Measurements from ENCODE around the gene PLAAT5. TPM values are rescaled to one million over a fixed set of nuclear protein-coding genes. Genes with fewer than 3 reads are reported as not detected.

The PLAAT5 gene
- polyA plus RNA-seq, 1 experiment, result not detected

DNA sequence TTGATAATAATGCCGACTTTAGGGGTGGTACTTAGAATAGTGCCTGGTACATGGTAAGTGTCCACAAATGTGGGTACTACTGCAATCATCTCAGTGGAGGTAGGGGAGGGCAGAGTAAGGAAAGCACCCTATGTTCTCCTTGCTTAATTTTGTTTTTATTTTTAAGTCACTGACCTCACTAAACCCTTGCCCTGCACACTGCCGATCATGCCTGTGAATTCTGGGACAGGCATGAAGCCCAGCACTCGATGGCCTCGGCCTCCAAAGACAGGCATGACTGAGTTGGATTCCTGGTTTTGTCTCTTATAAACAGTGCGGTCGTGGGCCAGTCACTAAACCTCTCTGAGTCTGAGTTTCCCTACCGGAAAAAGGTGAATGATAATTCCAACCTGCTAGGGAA lies 21.8 kb upstream of the PLAAT5 start:
- POLR2A ChIA-PET, result no interaction called here
- no peak overlapping the region for H3K27ac ChIP-seq (ENCODE audit: low read depth, low read length)
- TF ChIP-seq, protein P1, sequence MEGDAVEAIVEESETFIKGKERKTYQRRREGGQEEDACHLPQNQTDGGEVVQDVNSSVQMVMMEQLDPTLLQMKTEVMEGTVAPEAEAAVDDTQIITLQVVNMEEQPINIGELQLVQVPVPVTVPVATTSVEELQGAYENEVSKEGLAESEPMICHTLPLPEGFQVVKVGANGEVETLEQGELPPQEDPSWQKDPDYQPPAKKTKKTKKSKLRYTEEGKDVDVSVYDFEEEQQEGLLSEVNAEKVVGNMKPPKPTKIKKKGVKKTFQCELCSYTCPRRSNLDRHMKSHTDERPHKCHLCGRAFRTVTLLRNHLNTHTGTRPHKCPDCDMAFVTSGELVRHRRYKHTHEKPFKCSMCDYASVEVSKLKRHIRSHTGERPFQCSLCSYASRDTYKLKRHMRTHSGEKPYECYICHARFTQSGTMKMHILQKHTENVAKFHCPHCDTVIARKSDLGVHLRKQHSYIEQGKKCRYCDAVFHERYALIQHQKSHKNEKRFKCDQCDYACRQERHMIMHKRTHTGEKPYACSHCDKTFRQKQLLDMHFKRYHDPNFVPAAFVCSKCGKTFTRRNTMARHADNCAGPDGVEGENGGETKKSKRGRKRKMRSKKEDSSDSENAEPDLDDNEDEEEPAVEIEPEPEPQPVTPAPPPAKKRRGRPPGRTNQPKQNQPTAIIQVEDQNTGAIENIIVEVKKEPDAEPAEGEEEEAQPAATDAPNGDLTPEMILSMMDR (IDR thresholded peaks at IDR 0.05; ENCODE audit: low read depth, low read length), result no peak
- no peaks in the 10 kb centered on the region; the same call in 1 of the 2 replicates for H3K9me3 ChIP-seq (ENCODE audit: control insufficient read depth, insufficient read depth, low read length)
- CTCF ChIA-PET, result no interaction called here
- H3K4me3 ChIP-seq (ENCODE audit: low read depth, low read length), result no peak overlapping the region
- H3K27me3 ChIP-seq (ENCODE audit: control insufficient read depth, insufficient read depth, low read length), result no peaks in the 10 kb centered on the region
- DNase-seq (ENCODE audit: low read depth, low spot score), result no peak

DNA sequence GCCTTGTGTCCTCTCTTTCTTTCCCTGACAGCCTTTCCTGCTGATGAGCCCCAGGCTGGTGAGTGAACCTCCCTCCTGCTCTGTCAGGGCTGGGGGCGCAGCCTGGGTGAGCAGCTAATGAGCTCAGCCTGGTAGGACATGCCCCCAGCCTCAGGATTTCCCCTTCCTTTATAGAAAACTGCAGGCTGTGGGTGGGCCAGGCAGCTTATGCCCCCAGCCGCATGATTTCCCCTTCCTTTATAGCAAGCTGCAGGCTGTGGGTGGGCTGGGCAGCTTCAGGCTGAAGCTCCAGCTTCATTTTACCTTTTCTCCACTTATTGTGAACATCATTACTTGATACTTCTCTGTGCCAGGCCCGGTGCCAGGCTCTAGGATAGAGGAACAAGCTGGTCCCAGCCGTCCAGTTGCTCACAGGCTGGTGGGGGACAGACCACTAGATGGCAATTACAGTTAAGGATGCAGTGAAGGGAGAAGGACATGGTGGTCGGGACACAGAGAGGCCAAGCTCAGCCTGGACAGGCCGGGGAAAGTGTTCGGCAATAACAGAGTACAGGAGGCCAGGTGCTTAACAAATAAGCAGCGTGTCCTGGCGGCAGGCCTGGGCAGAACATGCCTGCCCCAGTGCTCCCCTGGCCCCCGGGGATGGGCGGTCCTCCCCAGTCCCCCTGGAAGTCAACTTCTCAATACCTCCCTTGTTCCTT lies 20.2 kb upstream of the PLAAT5 start:
- TF ChIP-seq, protein P1 (IDR thresholded peaks at IDR 0.05; ENCODE audit: low read depth, low read length), result no peak
- ChIA-PET CTCF (interaction anchor here (0.9 to 1.4 kb wide), 2 partner anchors 25 to 32 kb away, joined by 3 to 4 read pairs; no protein-coding TSS in a partner anchor), POLR2A (no interaction called here)
- Histone ChIP-seq H3K27ac (ENCODE audit: low read depth, low read length) (no peak overlapping the region), H3K4me3 (ENCODE audit: low read depth, low read length) (no peak overlapping the region), H3K9me3 (ENCODE audit: control insufficient read depth, insufficient read depth, low read length) (no peaks in the 10 kb centered on the region; the same call in 1 of the 2 replicates), H3K27me3 (ENCODE audit: control insufficient read depth, insufficient read depth, low read length) (peaks cover 3% of the 10 kb centered on the region)
- DNase-seq (ENCODE audit: low read depth, low spot score), result no peak

DNA sequence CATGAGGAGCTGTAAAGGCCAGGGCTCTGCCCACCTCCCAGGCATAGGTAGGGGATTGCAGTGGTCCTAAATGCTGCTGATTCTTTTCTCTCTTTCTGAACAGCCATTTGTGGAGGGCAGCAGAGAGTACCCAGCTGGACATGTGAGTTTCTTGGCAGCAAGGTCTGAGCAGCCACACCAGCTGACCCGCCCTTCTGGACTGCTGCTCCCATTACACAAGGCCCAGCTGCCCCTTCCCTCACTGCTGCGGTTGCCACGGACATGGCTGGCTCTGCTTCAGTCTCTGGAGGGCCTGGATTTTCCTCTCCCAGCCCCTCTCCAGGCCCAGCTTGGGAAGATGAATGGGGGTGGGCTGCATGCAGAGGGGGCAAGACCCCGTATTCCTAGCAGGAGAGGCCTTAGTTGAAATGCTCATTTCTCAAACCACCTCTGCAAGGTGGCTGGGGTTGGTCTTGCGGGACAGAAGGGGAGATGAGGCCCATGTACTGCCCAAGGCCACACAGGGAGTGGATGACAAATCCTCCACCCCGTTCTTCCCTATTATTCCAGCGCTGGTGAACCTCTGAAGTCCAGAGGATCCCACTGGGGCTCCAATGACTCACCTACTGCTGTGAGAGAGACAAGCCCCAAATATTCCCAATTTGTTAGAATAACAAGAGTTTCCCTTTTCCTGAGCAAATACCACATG lies 19.5 kb upstream of the PLAAT5 start:
- H3K27ac ChIP-seq (ENCODE audit: low read depth, low read length), result no peak overlapping the region
- H3K27me3 ChIP-seq (ENCODE audit: control insufficient read depth, insufficient read depth, low read length), result peaks cover 3% of the 10 kb centered on the region
- H3K9me3 ChIP-seq (ENCODE audit: control insufficient read depth, insufficient read depth, low read length), result no peaks in the 10 kb centered on the region; the same call in 1 of the 2 replicates
- TF ChIP-seq, protein P1 (IDR thresholded peaks at IDR 0.05; ENCODE audit: low read depth, low read length), result no peak
- ChIA-PET POLR2A (no interaction called here), CTCF (interaction anchor here (0.5 to 1.4 kb wide), 3 partner anchors 25 to 124 kb away, joined by 3 to 4 read pairs (median 4); no protein-coding TSS in a partner anchor)
- no peak overlapping the region for H3K4me3 ChIP-seq (ENCODE audit: low read depth, low read length)
- no peak for DNase-seq (ENCODE audit: low read depth, low spot score)

DNA sequence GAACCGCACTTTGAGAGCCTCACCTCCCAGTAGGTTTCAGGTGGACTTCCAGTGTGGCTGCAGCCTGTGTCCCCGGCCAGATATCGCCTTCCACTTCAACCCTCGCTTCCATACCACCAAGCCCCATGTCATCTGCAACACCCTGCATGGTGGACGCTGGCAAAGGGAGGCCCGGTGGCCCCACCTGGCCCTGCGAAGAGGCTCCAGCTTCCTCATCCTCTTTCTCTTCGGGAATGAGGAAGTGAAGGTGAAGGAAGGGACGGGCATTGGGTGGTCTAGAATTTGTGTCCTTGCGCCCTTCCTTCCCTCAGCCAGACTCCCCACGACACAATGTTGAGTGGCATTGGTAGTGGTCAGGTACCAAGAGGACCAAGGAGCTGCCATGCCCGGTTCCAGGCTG lies 17.8 kb upstream of the PLAAT5 start:
- POLR2A ChIA-PET, result no interaction called here

More for the DNA sequence above, 17.8 kb upstream of the PLAAT5 start:
- Histone ChIP-seq H3K27me3 (ENCODE audit: control insufficient read depth, insufficient read depth, low read length) (peaks cover 7% of the 10 kb centered on the region), H3K4me3 (ENCODE audit: low read depth, low read length) (no peak overlapping the region), H3K27ac (ENCODE audit: low read depth, low read length) (no peak overlapping the region), H3K9me3 (ENCODE audit: control insufficient read depth, insufficient read depth, low read length) (no peaks in the 10 kb centered on the region; the same call in 1 of the 2 replicates)
- TF ChIP-seq, protein P1 (IDR thresholded peaks at IDR 0.05; ENCODE audit: low read depth, low read length), result no peak
- DNase-seq (ENCODE audit: low read depth, low spot score), result no peak
- CTCF ChIA-PET, result interaction anchor here (0.7 kb wide), 1 partner anchor 127 kb away, joined by 3 read pairs; no protein-coding TSS in a partner anchor
